T-helper 9 cell (primary cell): ENCODE results near the gene PLEKHF1.
"Not testable (repeated sequence)": the region's sequence is repeated elsewhere in the genome, so short reads cannot be mapped to it uniquely, and the experiment has no call there.

Experiments used
- DNase-seq: peaks from one replicate; pipeline ENCODE4 v3.0.0-alpha.2; 2020
- total RNA-seq, 2 donors: gene quantifications; one replicate each; lab custom pipeline; 2026; lab: John Stamatoyannopoulos, UW

The PLEKHF1 gene
- total RNA-seq = 41.0 to 56.8 reads per million in 2 donors

- peak; percentile 77 for DNase-seq
Measured at GRCh38 chr19:29665215-29665825, at the start of gene PLEKHF1. TSS of gene PLEKHF1 (plus strand) at chr19:29665461. CDS start at chr19:29673840, 8,379 bp downstream.

GRCh38 chr19:29615891-29616425, 49.3 kb upstream of the PLEKHF1 start:
- DNase-seq = no peak

GRCh38 chr19:29616541-29616940, 48.7 kb upstream of the PLEKHF1 start:
- no peak for DNase-seq

GRCh38 chr19:29617366-29618266, 47.6 kb upstream of the PLEKHF1 start:
- DNase-seq = no peak

GRCh38 chr19:29618434-29618833, 46.8 kb upstream of the PLEKHF1 start:
- DNase-seq = no peak

- no peak for DNase-seq
Measured at GRCh38 chr19:29618871-29619270, 46.4 kb upstream of the PLEKHF1 start.

GRCh38 chr19:29620931-29621351, 44.3 kb upstream of the PLEKHF1 start:
- no peak for DNase-seq

GRCh38 chr19:29622166-29623070, 42.8 kb upstream of the PLEKHF1 start:
- no peak for DNase-seq

GRCh38 chr19:29623726-29624488, 41.4 kb upstream of the PLEKHF1 start:
- peak; percentile 9 for DNase-seq

GRCh38 chr19:29624489-29625185, 40.6 kb upstream of the PLEKHF1 start:
- DNase-seq = no peak

GRCh38 chr19:29625186-29625651, 40.0 kb upstream of the PLEKHF1 start:
- no peak for DNase-seq

- no peak for DNase-seq
Measured at GRCh38 chr19:29626386-29626785, 38.9 kb upstream of the PLEKHF1 start.

- DNase-seq = not testable (repeated sequence)
Measured at GRCh38 chr19:29626832-29627231, 38.4 kb upstream of the PLEKHF1 start.

GRCh38 chr19:29628661-29629385, 36.4 kb upstream of the PLEKHF1 start:
- no peak for DNase-seq

GRCh38 chr19:29629836-29630534, 35.3 kb upstream of the PLEKHF1 start:
- DNase-seq = no peak

- DNase-seq = no peak
Measured at GRCh38 chr19:29630655-29631054, 34.6 kb upstream of the PLEKHF1 start.

- no peak for DNase-seq
Measured at GRCh38 chr19:29631450-29631849, 33.8 kb upstream of the PLEKHF1 start.

GRCh38 chr19:29634002-29634401, 31.3 kb upstream of the PLEKHF1 start:
- no peak for DNase-seq

- DNase-seq = no peak
Measured at GRCh38 chr19:29634423-29635130, 30.7 kb upstream of the PLEKHF1 start.
